NT2/D1 (cell line): ENCODE results near the gene AMPD2.

Source experiments
- YY1 ChIP-seq: IDR thresholded peaks from 2 replicates; pipeline ENCODE4 v1.6.1; 2011; ENCODE audit not compliant: insufficient read length, insufficient read depth
- ZNF274 ChIP-seq: IDR thresholded peaks from 2 replicates; pipeline ENCODE4 v1.6.1; 2011; ENCODE audit warnings: mild to moderate bottlenecking, low read depth, low read length

DNA sequence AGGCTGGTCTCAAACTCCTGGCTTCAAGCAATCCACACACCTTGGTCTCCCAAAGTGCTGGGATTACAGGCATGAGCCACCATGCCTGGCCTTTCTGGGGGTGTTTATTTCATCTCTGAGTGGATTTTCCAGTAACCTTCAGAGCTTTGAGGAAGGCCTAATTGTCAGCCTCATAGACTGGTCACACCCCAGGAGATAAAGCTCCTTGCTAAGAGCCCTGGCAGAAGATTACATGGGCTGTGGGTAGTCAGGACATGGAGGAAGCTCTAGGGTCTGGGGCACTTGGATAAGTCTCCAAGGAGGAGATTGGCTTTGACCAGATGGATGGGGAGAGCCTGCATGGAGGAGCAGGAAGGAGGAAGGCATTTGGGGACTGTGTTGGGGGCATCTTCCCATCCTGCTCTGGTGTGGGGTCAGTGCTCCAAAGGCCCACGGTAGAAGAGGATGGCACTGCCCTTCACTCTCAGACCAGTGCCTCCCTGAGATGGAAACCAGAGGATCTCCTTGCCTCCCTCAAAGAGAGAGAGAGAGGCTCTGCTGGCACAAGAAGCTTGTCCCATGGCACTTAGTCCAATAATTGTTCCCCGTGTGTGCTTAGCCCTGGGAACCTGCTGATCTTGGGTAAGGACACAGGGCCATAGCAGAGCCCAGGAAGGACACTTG lies 21.6 kb downstream of the AMPD2 start:
- TF ChIP-seq YY1: no peak
- no peak for TF ChIP-seq ZNF274
